Activated CD8-positive, alpha-beta T cell treated with anti-CD3 and anti-CD28 coated beads for 36 hours (primary cell): ENCODE data around the gene CHDH. TPM values are rescaled to one million over a fixed set of nuclear protein-coding genes. Genes with fewer than 3 reads are reported as not detected.

Experiments
- ATAC-seq: fragments of 200-7000 bp; cut with Tn5 transposase; one replicate; pipeline ENCODE4 v1.10.0; 2021; ENCODE audit warnings: mild to moderate bottlenecking, moderate library complexity
- CTCF ChIA-PET: fragments of 350-600 bp; sonication (Branson Sonifier 250); formaldehyde crosslinking; loops from one replicate; lab custom pipeline; 2021; ENCODE audit warnings: antibody characterized with exemption; lab: Charles Lee
- POLR2A ChIA-PET: fragments of 350-600 bp; sonication (Branson Sonifier 250); formaldehyde crosslinking; loops from one replicate; lab custom pipeline; 2021; ENCODE audit warnings: antibody characterized with exemption; lab: Charles Lee
- DNase-seq: peaks from one replicate; pipeline ENCODE4 v3.0.0-alpha.2; 2020
- H3K27ac Mint-ChIP-seq: one replicate; pipeline ENCODE4 v1.8.0; 2021; ENCODE audit warnings: mild to moderate bottlenecking, mixed read lengths
- H3K27me3 Mint-ChIP-seq: one replicate; pipeline ENCODE4 v1.8.0; 2021; ENCODE audit warnings: mixed read lengths
- H3K36me3 Mint-ChIP-seq: one replicate; pipeline ENCODE4 v1.8.0; 2021; ENCODE audit warnings: low read depth, mixed read lengths
- H3K4me1 Mint-ChIP-seq: one replicate; pipeline ENCODE4 v1.8.0; 2021; ENCODE audit warnings: low read depth, mixed read lengths
- H3K4me3 Mint-ChIP-seq: one replicate; pipeline ENCODE4 v1.8.0; 2021; ENCODE audit warnings: mild to moderate bottlenecking, moderate library complexity, mixed read lengths
- H3K9me3 Mint-ChIP-seq: one replicate; pipeline ENCODE4 v1.8.0; 2021; ENCODE audit warnings: mixed read lengths
- CTCF ChIP-seq: fragments of 200-600 bp; IDR thresholded peaks from one replicate; pipeline ENCODE4 v1.8.0; 2022; ENCODE audit warnings: antibody characterized with exemption, mild to moderate bottlenecking
- intact Hi-C: fragments of 100-400 bp; cut with micrococcal nuclease; formaldehyde crosslinking; loops from one replicate; pipeline ENCODE4 v1.10.0; 2022
- total RNA-seq, 2 experiments: library from RNA; stranded (reverse); gene quantifications; one replicate each; pipeline ENCODE4 v1.2.3, GENCODE V29; 2021

Gene CHDH
- total RNA-seq, 2 experiments from 2014 or later, result 0.02 to 0.22 TPM

GRCh38 chr3:53881691-53882593 is 35.7 kb upstream of the CHDH start, which contains the start of gene ACTR8:
ACTR8 (minus strand) TSS chr3:53882152; CDS start chr3:53882101, 51 bp downstream.
- ATAC-seq (peak; percentile 93), DNase-seq (peak; percentile 87)
- intact Hi-C loops, result no loop called here
- H3K36me3 Mint-ChIP-seq, result peaks cover 33% of the 10 kb centered on the region
- no peak for TF ChIP-seq CTCF
- peak within 1 kb of the TSS; percentile 98 for H3K4me3 Mint-ChIP-seq
- H3K27ac Mint-ChIP-seq, result peak within 1 kb of the TSS; percentile 99
- no peaks in the 10 kb centered on the region for H3K27me3 Mint-ChIP-seq
- peaks cover 22% of the 10 kb centered on the region for H3K4me1 Mint-ChIP-seq
- no peaks in the 10 kb centered on the region for H3K9me3 Mint-ChIP-seq
- CTCF ChIA-PET, result interaction anchor here (3.1 kb wide), 1 partner anchor 10 kb away, joined by 14 read pairs; the partner anchor contains the start of gene SELENOK
- POLR2A ChIA-PET, result interaction anchor here (0.8 to 4.8 kb wide), 3 partner anchors 9 to 13 kb away, joined by 3 to 36 read pairs (median 4); partner anchors contain the start of gene SELENOK

GRCh38 chr3:53880396-53881345 is 34.5 kb upstream of the CHDH start:
- intact Hi-C loops, result no loop called here
- ChIA-PET POLR2A (interaction anchor here (1.6 to 4.8 kb wide), 2 partner anchors 9 to 10 kb away, joined by 4 to 36 read pairs; partner anchors contain the start of gene SELENOK), CTCF (interaction anchor here (1.1 to 3.1 kb wide), 3 partner anchors 11 to 58 kb away, joined by 3 to 14 read pairs (median 5); partner anchors contain the start of gene SELENOK)
- Mint-ChIP-seq H3K27ac (peak overlapping the region; percentile 99), H3K27me3 (no peaks in the 10 kb centered on the region), H3K36me3 (peaks cover 31% of the 10 kb centered on the region), H3K4me1 (peaks cover 21% of the 10 kb centered on the region), H3K4me3 (peak overlapping the region; percentile 98), H3K9me3 (no peaks in the 10 kb centered on the region)
- no peak for TF ChIP-seq CTCF
- DNase-seq (no peak), ATAC-seq (no peak)

GRCh38 chr3:53865732-53866499 is 19.7 kb upstream of the CHDH start:
- TF ChIP-seq CTCF, result no peak
- Mint-ChIP-seq H3K4me1 (no peaks in the 10 kb centered on the region), H3K27me3 (no peaks in the 10 kb centered on the region), H3K27ac (no peak overlapping the region), H3K4me3 (no peak overlapping the region), H3K9me3 (no peaks in the 10 kb centered on the region), H3K36me3 (peaks cover 42% of the 10 kb centered on the region)
- DNase-seq, result no peak
- CTCF ChIA-PET, result interaction anchor here (1.1 kb wide), 1 partner anchor 646 kb away, joined by 3 read pairs; no protein-coding TSS in a partner anchor
- POLR2A ChIA-PET, result interaction anchor here (1.0 kb wide), 1 partner anchor 19 kb away, joined by 3 read pairs; no protein-coding TSS in a partner anchor
- ATAC-seq, result no peak
- intact Hi-C loops, result no loop called here

GRCh38 chr3:53863145-53863544 is 16.9 kb upstream of the CHDH start:
- ChIA-PET POLR2A (no interaction called here), CTCF (no interaction called here)
- no peak for DNase-seq
- Mint-ChIP-seq H3K36me3 (peaks cover 30% of the 10 kb centered on the region), H3K27me3 (no peaks in the 10 kb centered on the region), H3K27ac (no peak overlapping the region), H3K9me3 (no peaks in the 10 kb centered on the region), H3K4me1 (no peaks in the 10 kb centered on the region), H3K4me3 (no peak overlapping the region)
- ATAC-seq, result no peak
- TF ChIP-seq CTCF, result no peak
- intact Hi-C loops, result no loop called here
